GM21528 (cell line): Measurements from ENCODE around the gene LTC4S.

Source experiments
- ATAC-seq: cut with Tn5 transposase; IDR thresholded peaks from one replicate; pipeline ENCODE4 v1.9.1; 2021; ENCODE audit warnings: mild to moderate bottlenecking, moderate library complexity; ENCODE audit not compliant: unreplicated experiment, low FRiP score

LTC4S gene

DNA sequence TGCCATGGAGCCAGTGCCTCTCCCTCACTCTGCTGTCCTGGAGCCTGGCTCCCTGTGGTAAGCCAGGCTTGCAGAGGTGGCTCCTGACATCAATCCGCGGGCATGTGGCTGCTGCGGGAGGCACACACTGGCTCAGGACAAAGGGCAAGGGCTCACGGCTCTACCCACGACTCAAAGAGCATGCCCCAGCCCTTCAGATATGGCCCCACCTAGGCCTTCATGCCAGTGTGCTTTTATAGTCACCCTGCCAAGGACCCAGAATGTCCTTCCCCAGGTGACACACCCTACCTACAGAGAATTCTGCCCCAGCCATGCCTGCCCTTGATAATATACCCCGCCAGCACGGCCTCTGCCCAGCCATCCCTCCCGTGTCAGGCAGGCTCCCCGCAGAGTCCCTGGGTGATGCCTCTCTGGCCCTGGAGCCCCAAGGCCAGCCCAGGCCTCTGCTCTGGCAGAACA is 11.3 kb downstream of the LTC4S start:
- no peak for ATAC-seq

DNA sequence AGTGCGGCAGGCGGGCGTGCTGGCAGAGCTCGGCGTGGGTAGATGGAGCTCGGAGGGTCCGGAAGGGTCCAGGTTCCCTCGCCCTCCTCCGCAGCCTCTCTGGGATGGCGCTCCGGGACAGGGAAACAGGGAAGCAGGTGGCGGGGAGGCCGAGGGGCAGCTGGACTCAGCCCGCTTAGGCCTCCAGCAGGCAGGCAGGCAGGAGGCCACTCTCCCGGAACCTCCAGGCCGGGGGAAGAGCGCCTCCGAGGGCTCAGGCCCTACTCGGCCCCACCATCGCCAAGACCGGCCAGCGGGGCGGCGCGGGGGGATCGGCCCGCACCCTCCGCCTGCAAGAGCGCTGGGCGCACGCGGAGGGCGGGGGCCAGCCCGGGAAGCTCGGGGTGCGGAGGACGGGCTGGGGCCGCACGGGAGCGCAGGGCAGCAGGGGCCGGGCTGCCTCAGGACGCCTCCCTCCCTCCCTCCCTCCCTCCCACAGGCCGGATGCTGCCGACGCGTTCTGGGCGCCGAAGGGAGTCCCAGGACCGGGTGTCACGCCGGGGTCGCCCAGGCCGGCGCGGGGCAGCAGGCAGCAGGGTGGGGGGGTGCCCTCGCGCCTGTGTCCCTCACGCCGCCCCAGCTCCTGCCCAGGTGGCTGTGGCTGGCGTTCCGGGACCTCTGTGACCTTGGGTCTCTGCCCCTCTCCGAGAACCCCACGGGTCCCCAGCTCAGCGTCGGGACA is 11.9 kb downstream of the LTC4S start:
- peak; percentile 29 for ATAC-seq

DNA sequence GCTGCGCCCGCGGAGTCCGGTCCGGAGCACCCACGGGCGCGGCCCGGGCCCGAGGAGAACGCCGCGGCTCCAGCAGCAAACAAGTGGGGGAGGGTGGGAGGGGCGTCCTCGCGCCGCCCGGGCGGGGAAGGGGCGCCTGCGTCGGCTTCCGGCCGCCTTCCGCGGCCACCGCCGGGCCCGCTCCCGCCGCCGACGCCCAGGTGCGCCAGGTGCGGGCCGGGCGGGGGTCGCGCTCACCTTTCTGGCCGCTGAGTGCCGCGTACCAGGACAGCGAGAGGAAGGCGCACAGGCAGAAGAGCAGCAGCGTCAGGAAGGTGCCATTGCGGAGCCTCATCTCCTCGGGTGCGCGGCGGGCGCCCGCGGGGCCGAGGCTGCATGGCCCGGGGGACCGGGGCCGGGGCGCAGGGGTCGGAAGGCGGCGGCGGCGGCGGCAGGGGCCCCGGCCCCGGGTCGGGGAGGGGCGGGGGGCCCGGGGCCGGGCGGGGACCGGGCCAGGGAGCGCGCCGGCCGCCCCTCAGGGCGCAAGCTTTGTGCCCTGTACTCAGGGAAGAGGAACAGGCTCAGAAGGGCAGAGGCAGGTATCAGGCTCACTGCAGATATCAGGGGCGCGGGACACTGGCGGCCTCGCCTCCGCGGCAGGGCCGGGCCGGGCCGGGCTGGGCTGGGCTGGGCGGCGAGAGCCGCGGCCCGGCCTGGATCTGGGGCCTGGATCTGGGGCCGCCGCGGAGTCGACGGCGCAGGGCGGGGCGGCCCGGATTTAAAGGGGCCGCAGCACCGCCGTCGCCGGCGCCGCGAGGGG is 12.7 kb downstream of the LTC4S start, which contains the start of gene MGAT4B:
MGAT4B (minus strand) TSS at position 617 of the 799 bp plus-strand sequence; CDS start at position 334, 283 bp downstream.
- peak; percentile 72 for ATAC-seq

DNA sequence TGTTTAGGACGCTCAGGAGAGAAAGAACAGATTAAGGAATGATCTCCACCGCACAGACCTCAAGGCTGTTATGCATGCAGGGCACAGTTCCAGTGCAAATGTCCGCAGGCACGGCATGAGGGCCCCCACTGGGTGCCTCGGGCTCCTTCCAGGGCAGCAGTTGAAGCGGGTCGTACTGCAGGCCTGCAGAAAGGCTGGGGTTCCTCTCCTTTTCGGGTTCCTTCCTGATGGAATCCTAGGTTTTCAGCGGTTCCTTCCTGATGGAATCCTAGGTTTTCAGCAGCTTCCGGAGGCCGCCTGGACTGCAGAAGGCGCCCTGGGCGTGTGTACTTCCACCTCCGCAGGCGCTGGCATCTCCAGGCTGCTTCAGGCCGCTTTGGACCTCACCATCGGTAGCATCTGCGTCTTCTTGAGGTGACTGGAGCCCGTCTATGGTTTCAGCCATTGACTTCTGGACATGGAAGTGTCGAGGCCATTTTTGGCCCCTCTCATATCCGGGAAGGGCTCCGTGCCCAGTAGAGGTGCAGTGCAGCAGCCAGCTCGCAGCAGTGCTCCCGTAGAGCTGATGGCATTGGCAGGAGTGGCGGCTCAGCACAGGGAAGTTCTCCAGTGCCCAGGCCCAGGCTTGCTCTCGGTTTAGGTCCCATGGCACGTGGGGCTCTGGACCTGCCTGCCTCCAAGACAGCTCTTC is 18.5 kb downstream of the LTC4S start:
- ATAC-seq: no peak

DNA sequence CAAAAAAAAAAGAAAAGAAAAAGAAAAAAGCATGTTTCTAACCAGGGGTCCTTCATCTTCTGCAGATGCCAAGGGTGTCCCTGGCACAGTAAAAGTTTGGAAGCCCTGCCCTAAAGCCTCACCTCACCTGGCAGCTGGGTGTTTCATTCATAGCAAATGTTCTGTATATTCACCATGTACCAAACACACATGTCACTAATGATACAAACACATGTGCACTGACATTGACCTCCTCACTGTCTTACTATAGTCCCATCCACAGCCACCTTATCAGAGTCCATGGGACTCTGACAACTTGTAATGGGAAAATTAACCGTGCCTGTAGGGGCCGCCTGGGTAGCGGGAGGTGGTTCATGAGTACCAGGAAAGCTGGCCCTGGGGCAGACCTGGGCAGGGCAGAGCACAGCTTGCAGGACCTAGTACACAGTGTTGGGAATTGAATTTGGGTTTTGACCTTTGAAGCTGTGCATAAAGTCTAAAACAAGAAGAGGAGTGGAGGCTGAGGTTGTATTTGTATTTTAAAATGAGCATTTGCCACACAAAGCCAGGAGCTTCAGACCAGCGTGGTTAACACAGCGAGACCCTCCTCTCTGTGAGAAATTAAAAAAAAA is 19.3 kb downstream of the LTC4S start:
- no peak for ATAC-seq

DNA sequence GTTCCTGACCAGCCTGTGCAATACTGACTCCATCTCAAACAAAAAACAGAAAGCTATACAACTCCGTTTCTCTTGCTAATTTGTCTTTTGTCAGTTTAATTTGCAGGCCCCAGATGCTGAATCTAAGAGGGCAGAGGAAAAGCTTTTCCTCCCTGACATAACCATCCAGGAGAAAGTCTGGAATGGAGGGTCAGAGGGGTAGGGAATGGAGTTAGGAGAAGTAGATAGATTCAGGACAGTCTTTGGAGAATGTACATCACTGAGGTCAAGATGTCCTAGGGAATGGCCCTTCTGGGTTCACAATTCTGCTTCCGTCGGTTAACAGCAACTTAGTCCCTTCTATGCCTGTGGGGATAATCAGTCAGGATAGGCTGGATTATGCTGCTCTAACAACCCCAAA is 20.3 kb downstream of the LTC4S start:
- ATAC-seq: no peak

DNA sequence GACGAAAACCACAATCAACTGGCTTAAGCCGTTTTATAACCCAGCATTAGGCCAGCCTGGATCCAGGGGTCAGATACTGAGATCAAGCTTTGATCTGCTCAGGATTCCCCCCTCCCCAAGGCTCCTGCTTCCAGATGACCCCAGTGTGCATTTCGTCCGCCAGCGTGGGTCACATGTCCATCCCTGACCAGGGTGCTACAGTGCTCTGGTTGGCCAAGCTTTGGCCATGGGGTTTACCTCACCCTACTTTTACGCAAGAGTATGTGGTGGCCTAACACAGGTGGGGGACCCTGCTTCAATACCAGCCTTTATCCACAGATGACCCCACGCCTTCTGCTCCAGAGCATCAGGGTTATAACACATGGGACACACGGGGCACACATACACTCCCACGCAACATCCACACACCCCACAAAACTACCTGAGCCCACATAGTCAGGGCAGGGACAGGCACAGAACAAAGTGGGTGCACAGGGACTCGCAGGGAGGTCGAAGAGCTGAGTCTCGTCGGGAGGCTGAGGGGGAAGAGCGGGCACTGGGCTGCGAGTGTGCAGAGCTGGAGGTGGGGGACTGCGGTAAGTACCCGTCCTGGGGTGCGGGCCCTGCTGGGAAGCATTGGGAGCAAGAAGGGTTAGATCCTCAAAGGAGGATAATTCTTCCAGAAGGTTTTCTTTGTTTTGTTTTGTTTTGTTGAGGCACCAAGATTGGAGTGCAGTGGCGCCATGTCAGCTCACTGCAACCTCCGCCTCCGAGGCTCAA is 21.9 kb downstream of the LTC4S start:
- no peak for ATAC-seq

DNA sequence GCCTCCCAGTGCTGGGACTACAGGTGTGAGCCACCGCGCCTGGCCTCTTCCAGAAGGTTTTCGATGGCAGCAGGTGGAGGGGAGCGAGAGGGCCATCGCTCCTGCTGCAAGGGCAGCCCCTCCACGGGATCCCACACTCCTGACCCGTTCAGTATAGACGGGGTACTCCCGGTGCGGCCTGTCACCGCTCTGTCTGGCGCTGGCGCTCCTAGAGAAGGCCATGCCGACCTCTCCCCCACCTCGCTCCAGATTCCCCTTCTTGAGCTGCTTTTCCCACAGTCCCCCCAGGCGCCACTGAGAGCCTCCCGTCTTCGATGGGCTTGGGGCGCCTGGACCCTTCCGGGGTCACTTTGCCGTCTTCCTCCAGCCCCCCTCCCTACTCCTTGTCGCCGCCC is 22.6 kb downstream of the LTC4S start:
- ATAC-seq: no peak

DNA sequence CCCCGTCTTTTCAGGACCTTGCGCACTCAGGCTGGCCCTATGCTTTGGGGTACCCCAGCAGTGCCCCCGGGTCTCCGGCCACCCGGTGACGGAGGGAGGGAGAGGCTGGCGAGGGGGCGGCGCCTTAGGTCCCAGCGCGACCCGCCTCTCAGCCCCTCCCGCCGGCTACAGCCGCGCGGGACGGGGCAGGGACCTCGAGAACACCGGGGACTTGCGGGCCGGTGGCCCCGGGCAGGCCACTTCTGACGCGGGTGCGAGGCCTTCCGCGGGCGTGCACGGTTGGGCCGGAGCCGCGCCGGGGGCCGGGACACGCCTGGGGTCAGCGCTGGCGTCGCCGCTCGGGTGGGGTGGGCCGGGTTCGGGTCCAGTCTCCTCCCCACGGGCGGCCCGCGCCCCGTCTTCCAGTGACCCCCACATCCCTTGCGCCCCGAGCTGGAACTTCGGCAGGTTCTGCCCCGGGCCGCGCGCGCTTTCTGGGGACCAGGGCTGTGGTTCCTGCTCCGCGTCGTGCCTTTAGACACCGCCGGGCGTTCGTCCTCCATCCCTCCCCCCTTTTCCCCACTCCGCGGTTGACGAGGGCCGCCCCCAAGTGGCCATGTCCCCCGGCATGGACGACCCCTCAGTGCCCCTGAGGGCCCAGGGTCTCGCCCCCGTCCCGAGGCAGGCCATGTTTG is 23.1 kb downstream of the LTC4S start:
- no peak for ATAC-seq

DNA sequence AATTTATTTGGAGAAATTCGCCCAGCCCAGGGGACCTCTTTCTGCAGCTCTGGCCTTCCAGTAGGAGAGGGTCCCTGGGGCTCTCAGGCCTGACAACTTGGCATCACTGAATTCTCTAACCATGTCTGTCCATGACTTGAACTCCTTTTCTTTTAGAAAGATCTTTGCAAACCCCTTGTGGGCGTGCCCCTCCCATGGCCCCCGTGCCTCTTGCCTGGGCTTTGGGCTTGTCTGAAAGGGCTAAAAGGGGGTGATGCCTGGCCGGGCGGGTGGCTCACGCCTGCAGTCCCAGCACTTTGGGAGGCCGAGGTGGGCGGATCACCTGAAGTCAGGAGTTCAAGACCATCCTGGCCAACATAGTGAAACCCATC is 23.7 kb downstream of the LTC4S start:
- ATAC-seq: no peak

DNA sequence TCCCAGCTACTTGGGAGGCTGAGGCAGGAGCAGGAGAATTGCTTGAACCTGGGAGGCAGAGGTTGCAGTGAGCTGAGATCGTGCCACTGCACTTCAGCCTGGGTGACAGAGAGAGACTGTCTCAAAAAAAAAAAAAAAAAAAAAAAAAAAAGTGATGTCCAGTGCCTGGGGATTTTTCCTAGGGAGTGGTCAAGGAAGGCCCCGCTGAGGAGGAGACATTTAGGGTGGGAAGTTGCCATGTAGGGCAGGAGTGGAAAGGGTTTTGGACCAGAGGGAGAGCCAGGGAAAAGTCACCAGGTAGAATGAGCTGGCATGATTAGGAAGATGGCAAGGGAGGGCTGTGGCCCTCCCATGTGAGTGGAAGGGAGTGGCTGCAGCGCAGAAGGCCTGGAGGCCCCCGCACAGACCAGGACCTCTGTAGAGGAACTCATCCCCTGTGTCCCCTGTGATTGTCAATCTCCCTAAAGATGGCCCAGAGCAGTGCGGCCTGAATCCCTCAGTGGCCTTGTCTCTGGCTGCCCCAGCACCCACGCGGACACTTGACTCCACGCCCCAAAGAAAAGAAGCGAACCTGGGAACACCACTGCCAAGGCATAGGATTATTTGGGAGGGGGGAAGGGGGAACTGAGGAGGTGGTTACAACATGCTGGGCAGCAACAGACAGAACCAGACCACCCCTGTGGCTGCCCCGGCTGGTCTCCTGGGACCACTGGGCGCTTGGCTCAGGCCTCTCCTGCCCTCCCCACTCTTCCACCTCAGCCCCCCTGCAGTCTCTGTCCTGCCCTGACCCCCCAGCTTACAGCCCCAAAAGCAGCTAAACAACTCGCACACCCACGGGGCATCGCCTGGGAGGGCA is 24.3 kb downstream of the LTC4S start:
- no peak for ATAC-seq

DNA sequence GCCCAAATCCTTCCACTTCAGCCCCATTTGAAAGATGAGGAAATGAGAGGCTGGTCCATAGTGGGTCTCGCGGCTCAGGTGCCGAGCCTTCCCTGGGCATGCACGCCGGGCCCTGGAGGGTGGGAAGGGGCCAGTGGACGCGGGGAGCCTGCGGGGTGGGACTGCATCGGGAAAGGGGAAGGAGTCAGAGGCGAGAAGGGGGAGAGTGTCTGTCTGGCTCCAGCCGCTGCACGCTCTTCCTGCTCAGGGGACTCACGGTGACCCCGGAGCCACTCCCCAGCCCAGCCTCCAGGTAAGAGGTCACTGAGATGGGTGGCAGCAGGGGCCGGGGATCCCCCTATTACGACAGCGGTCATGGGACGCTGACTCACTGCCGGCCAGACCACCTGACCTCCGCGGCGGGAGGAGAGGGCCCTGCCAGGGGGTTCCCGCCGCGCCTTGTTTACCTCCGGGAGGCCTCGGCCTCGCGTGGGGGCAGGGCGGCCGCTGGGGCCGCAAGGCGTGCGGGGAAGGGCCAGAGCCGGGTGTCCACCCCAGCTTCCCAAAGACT is 25.0 kb downstream of the LTC4S start:
- ATAC-seq: peak; percentile 58

DNA sequence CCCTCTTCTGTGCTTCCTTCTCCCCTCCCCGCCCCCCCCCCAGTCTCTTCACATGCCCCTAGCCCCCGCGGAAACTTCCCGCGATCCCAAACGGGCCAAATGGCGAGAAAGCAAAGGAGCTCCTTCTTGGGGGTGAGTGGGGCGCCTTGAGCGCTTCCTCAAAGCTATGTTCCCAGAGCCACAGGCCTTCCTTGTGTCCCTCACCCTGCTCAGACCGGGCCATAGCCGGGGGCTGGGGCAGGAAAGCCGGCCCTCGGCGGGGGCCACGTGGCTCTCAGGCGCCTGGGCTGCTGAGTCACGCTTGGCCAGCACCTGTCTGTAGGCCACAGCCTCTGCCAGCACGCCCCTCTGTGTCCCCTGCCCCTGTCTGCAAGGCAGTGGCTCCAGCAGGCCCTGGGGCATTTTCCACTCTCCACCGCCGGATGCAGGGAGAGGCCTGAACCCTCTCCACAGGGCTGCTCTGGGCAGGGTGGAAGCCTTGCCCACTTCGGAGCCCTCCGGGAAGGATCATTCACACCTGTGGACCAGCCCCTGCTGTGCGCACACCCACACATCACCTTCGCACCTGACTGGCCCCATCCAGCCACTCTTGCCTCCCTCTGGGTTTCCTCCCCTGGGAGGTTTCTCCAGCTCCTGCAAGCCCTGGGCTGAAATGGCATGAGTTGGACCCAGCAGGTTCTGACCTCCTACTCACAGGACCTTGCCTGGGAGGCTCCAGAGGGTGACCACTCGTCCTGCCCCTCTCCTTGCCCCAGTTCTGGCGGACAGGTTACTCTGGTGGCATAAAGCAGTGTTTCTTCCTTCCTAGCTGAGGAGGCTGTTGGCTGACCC is 25.7 kb downstream of the LTC4S start:
- peak; percentile 17 for ATAC-seq

DNA sequence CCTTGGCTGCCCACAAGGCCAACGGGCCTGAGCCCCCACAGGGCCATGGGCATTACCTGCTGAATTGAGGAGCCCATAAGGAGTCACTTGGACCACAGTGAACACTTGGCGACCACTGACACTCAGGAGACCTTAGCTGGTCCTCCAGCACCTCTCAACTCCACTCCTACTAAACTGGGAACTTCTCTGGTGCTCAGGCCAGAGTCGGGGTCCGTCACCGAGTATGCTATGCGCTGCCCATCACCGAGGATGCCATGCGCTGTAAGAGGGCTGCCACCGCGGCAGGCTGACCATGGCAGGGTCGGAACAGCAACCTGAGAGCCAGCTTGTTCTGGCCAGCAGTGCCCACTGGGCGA is 26.3 kb downstream of the LTC4S start:
- no peak for ATAC-seq

DNA sequence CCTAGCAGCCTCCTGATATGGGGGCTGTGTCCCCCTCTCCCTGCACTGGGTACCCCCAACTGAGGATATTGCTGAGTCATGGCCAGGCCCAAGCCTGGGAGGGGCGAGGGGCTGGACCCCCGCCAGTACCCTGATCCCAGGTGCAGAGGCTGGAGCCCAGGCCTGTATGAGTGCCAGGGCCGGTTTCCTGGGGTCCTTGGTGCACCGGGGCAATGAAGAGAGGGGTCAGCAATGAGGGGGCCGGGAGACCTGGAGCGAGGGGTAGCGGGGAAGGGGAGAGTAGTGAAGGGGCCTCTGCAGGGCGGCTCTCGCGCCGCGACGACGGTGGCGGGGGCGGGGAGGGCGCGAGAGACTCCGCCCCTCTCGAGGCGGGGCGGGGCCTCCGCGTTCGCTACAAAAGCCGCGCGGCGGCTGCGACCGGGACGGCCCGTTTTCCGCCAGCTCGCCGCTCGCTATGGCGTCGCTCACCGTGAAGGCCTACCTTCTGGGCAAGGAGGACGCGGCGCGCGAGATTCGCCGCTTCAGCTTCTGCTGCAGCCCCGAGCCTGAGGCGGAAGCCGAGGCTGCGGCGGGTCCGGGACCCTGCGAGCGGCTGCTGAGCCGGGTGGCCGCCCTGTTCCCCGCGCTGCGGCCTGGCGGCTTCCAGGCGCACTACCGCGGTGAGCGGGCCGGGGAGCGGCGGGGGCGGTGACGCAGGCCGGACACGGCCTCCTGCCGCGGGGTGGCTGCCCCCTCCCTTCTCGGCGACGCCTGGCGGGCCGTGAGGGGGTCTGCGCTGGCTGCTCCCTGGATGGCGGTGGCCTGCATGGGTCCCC is 26.9 kb downstream of the LTC4S start, which contains the start of gene SQSTM1:
SQSTM1 (plus strand) TSS at position 423 of the 815 bp plus-strand sequence; CDS start at position 455, 32 bp downstream.
- ATAC-seq: peak; percentile 50

DNA sequence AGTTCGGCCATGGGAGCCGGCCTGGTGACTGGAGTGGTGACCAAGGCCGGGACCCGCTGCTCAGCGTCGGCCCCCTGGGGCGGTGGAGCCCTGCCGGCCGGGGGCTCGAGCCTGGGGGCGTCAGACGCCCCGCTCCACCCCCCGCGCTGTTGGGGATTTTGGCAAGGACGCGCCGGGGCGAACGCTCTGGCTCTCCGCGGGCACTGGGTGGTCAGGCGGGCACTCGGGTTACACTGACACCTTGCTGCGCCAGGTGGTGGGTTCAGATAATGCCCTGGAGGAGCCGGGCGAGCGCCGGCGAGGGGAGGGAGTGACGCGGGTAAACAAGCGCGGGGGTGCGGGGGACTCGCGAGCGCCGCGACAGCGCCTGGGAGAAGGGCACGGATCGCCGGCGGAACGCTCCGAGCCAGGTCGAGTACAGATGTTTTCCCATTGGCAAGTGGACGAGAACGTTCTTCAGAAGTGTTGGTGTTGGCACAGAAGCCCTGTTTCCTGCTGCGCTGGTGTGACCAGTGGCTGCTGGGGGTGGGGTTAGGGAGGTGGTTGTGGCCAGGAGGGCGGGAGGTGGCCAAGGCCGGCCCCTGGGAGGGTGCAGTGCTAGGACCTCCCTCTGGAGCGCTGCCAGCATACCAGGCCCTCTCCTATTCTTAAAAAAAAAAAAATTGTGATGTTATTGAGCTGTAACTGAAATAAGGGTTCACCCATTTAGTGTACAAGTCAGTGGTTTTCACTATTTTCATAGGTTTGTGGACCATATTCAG is 27.7 kb downstream of the LTC4S start:
- peak; percentile 46 for ATAC-seq
